Measurements from ENCODE around the gene UBTD1. TPM values are rescaled to one million over a fixed set of nuclear protein-coding genes. Genes with fewer than 3 reads are reported as not detected.
A peak's percentile ranks its signal among the peaks of the same experiment; 100 is the strongest.

Gene UBTD1
- polyA plus RNA-seq, 1 donor = 4.1 TPM

- Histone ChIP-seq H3K27ac (ENCODE audit: low read length) (no peak overlapping the region), H3K9me3 (ENCODE audit: control insufficient read depth, low read depth, low read length) (no peaks in the 10 kb centered on the region), H3K27me3 (ENCODE audit: control insufficient read depth, insufficient read depth, low read length) (no peaks in the 10 kb centered on the region), H3K4me1 (ENCODE audit: control insufficient read depth, insufficient read depth, low read length) (no peaks in the 10 kb centered on the region), H3K4me3 (ENCODE audit: low read length) (no peak overlapping the region), H3K36me3 (ENCODE audit: control insufficient read depth, insufficient read depth, low read length) (no peaks in the 10 kb centered on the region)
- DNase-seq = no peak
- WGBS (ENCODE audit: insufficient coverage, low lambda C conversion rate) = 94% methylated on average over 3 of the region's 4 CpGs
These were observed 64.6 kb downstream of the UBTD1 start for GRCh38 chr10:97563337-97563736.

GRCh38 chr10:97564776-97565175, 66.1 kb downstream of the UBTD1 start:
- H3K4me3 ChIP-seq (ENCODE audit: low read length) = no peak overlapping the region
- no peaks in the 10 kb centered on the region for H3K27me3 ChIP-seq (ENCODE audit: control insufficient read depth, insufficient read depth, low read length)
- 76% methylated on average over 3 of the region's 4 CpGs for WGBS (ENCODE audit: insufficient coverage, low lambda C conversion rate)
- H3K4me1 ChIP-seq (ENCODE audit: control insufficient read depth, insufficient read depth, low read length) = no peaks in the 10 kb centered on the region
- DNase-seq = no peak
- H3K27ac ChIP-seq (ENCODE audit: low read length) = no peak overlapping the region
- no peaks in the 10 kb centered on the region for H3K9me3 ChIP-seq (ENCODE audit: control insufficient read depth, low read depth, low read length)
- no peaks in the 10 kb centered on the region for H3K36me3 ChIP-seq (ENCODE audit: control insufficient read depth, insufficient read depth, low read length)

GRCh38 chr10:97566336-97566996, 67.7 kb downstream of the UBTD1 start:
- Histone ChIP-seq H3K4me3 (ENCODE audit: low read length) (no peak overlapping the region), H3K9me3 (ENCODE audit: control insufficient read depth, low read depth, low read length) (no peaks in the 10 kb centered on the region), H3K36me3 (ENCODE audit: control insufficient read depth, insufficient read depth, low read length) (no peaks in the 10 kb centered on the region), H3K27ac (ENCODE audit: low read length) (no peak overlapping the region), H3K4me1 (ENCODE audit: control insufficient read depth, insufficient read depth, low read length) (no peaks in the 10 kb centered on the region), H3K27me3 (ENCODE audit: control insufficient read depth, insufficient read depth, low read length) (no peaks in the 10 kb centered on the region)
- DNase-seq = no peak
- WGBS (ENCODE audit: insufficient coverage, low lambda C conversion rate) = no CpG with 5 or more reads among the region's 2 CpGs

DNA sequence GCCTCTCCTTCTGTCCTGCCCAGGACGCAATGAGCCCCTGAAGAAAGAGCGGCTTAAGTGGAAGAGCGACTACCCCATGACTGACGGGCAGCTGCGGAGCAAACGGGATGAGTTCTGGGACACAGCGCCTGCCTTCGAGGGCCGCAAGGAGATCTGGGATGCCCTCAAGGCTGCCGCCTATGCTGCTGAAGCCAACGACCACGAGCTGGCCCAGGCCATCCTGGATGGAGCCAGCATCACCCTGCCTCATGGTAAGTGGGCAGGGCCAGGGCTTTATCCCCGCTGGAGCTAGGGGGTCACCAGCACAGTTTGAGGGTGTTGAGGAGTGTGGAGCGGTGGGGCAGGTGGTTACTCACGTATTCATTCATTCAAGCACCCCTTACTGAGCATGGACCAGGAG, 69.2 kb downstream of the UBTD1 start:
- Histone ChIP-seq H3K9me3 (ENCODE audit: control insufficient read depth, low read depth, low read length) (no peaks in the 10 kb centered on the region), H3K36me3 (ENCODE audit: control insufficient read depth, insufficient read depth, low read length) (no peaks in the 10 kb centered on the region), H3K27me3 (ENCODE audit: control insufficient read depth, insufficient read depth, low read length) (no peaks in the 10 kb centered on the region), H3K27ac (ENCODE audit: low read length) (no peak overlapping the region), H3K4me1 (ENCODE audit: control insufficient read depth, insufficient read depth, low read length) (peaks cover 5% of the 10 kb centered on the region), H3K4me3 (ENCODE audit: low read length) (no peak overlapping the region)
- DNase-seq = no peak
- no CpG with 5 or more reads among the region's 15 CpGs for WGBS (ENCODE audit: insufficient coverage, low lambda C conversion rate)

- Histone ChIP-seq H3K4me1 (ENCODE audit: control insufficient read depth, insufficient read depth, low read length) (peaks cover 5% of the 10 kb centered on the region), H3K36me3 (ENCODE audit: control insufficient read depth, insufficient read depth, low read length) (no peaks in the 10 kb centered on the region), H3K9me3 (ENCODE audit: control insufficient read depth, low read depth, low read length) (no peaks in the 10 kb centered on the region), H3K27ac (ENCODE audit: low read length) (no peak overlapping the region), H3K27me3 (ENCODE audit: control insufficient read depth, insufficient read depth, low read length) (no peaks in the 10 kb centered on the region), H3K4me3 (ENCODE audit: low read length) (no peak overlapping the region)
- no peak for DNase-seq
- no CpG with 5 or more reads among the region's 33 CpGs for WGBS (ENCODE audit: insufficient coverage, low lambda C conversion rate)
These were observed 71.5 kb downstream of the UBTD1 start for GRCh38 chr10:97570146-97570788.

DNA sequence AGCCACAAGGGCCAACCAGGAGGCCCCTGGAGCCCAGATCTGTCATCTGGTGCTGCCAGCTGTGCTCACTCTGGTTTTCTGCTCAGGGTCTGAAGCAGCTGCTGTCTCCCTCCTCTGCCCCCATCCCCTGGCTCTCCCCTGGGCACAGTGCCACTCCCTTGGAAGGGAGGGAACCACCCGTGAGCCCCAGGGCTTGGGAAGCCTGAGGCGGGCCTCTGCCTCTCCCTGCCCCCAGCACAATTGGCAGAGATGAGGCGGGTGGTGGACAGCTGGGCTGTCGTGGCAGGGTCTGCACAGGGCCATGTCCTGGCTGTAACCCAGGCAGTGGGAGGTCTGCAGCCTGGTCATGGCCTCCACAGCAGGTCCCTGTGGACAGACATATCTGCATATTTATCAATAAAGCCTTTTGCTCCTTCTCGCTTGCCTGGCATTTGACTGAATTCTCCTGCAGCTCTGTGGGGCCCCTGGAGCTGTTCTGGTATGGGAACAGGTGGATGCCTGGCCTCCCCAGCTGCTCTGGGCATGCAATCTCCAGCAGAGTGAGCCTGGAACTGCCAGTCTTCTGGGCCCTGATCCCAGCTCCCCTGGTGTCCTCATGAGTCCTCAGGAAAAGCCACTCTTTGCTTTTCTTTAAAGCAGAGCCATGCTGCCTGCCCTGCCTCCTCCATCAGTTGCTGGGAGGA, 72.2 kb downstream of the UBTD1 start:
- H3K9me3 ChIP-seq (ENCODE audit: control insufficient read depth, low read depth, low read length) = no peaks in the 10 kb centered on the region
- no peak overlapping the region for H3K27ac ChIP-seq (ENCODE audit: low read length)
- WGBS (ENCODE audit: insufficient coverage, low lambda C conversion rate) = no CpG with 5 or more reads among the region's 5 CpGs

DNA sequence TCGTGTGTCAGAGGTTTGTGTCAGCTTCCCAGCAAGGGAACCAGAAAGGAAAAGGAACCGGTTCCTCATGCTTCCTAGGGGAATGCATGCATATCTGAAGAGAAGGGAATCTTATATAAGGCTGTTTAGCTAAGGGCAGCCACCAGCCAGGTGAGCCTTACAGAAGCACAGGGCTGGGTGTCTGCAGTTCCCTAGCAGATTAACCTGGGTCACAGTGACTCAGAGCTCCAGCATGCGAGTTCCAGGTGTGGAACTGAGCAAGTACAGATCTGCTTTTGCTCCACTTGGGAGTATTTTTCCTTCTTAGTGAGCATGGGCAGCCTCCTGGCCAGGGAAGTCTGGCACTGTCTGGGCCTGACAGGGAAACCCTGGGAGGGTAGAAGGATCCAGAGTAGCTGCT, 72.9 kb downstream of the UBTD1 start:
- no CpG with 5 or more reads among the region's 3 CpGs for WGBS (ENCODE audit: insufficient coverage, low lambda C conversion rate)
- DNase-seq = peak; percentile 27 to 49
- no peak overlapping the region for H3K27ac ChIP-seq (ENCODE audit: low read length)

More for the DNA sequence above, 72.2 kb downstream of the UBTD1 start:
- Histone ChIP-seq H3K4me3 (ENCODE audit: low read length) (no peak overlapping the region), H3K4me1 (ENCODE audit: control insufficient read depth, insufficient read depth, low read length) (peaks cover 5% of the 10 kb centered on the region), H3K36me3 (ENCODE audit: control insufficient read depth, insufficient read depth, low read length) (no peaks in the 10 kb centered on the region), H3K27me3 (ENCODE audit: control insufficient read depth, insufficient read depth, low read length) (no peaks in the 10 kb centered on the region)
- DNase-seq = no peak

DNA sequence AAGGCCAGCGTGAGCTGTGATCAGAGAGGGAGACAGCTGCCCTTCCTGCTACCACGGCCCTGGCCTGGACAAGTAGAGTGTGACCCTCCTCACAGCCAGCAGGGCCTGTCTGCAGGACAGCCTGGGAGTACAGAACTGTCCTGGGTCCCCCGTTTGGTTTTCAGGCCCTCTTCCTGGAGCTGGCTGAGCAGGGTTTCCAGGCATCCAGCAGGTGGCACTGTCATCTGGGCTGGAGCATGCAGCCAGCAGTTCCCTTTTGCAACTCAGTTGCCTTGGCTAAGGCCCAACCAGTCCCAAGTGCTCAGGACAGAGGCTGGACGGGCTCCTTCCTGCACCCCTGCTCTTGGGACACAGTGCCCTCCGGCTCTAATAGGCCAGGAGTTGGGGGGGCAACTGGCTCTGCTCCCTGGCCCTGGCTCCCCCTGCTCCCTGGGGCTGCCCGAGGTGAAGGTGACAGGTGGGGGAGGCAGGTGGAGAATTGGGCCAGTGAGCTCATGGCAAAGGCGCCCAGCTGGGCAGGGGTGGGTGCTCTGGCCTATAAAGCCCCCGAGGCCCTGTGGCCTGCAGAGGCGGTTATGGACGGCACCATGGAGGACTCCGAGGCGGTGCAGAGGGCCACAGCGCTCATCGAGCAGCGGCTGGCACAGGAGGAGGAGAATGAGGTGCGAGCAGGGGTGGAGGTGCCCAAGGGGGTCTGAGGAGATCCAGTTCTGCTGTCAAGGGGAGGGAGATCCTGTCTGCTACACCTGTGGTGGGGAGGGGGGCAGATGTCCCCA, 73.7 kb downstream of the UBTD1 start, which contains the start of gene ANKRD2:
ANKRD2 (plus strand) TSS at position 566 of the 776 bp plus-strand sequence; CDS start at position 576, 10 bp downstream.
- no CpG with 5 or more reads among the region's 16 CpGs for WGBS (ENCODE audit: insufficient coverage, low lambda C conversion rate)
- peak; percentile 69 for DNase-seq

More for the DNA sequence above, 72.9 kb downstream of the UBTD1 start:
- Histone ChIP-seq H3K4me3 (ENCODE audit: low read length) (no peak overlapping the region), H3K9me3 (ENCODE audit: control insufficient read depth, low read depth, low read length) (no peaks in the 10 kb centered on the region), H3K36me3 (ENCODE audit: control insufficient read depth, insufficient read depth, low read length) (no peaks in the 10 kb centered on the region), H3K4me1 (ENCODE audit: control insufficient read depth, insufficient read depth, low read length) (peaks cover 5% of the 10 kb centered on the region), H3K27me3 (ENCODE audit: control insufficient read depth, insufficient read depth, low read length) (no peaks in the 10 kb centered on the region)

DNA sequence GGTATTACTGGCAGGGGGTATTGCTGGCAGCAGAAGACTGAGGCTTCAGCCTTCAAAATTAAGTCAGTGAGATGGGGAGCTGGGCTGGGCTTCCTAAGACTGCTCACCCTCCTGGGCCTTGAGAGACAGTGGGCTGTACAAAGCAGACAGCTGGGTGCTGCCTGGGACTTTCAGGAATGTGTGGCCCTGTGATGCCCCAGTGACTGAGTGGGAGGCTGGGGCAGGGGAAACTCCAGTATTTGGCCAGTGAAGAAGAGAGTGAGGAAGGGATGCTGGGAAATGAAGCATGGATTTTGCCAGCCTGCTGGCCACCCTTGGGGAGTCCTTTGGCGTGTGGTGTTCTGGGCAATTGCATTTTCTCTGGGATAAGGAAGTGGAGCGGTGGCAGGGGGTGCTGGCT, 74.3 kb downstream of the UBTD1 start:
- Histone ChIP-seq H3K4me3 (ENCODE audit: low read length) (no peak overlapping the region), H3K4me1 (ENCODE audit: control insufficient read depth, insufficient read depth, low read length) (peaks cover 5% of the 10 kb centered on the region), H3K27me3 (ENCODE audit: control insufficient read depth, insufficient read depth, low read length) (peaks cover 3% of the 10 kb centered on the region), H3K9me3 (ENCODE audit: control insufficient read depth, low read depth, low read length) (no peaks in the 10 kb centered on the region), H3K36me3 (ENCODE audit: control insufficient read depth, insufficient read depth, low read length) (no peaks in the 10 kb centered on the region), H3K27ac (ENCODE audit: low read length) (no peak overlapping the region)
- WGBS (ENCODE audit: insufficient coverage, low lambda C conversion rate) = no CpG with 5 or more reads among the region's 2 CpGs
- DNase-seq = no peak

More for the DNA sequence above, 73.7 kb downstream of the UBTD1 start, which contains the start of gene ANKRD2:
- H3K36me3 ChIP-seq (ENCODE audit: control insufficient read depth, insufficient read depth, low read length) = no peaks in the 10 kb centered on the region
- H3K4me1 ChIP-seq (ENCODE audit: control insufficient read depth, insufficient read depth, low read length) = peaks cover 5% of the 10 kb centered on the region
- H3K9me3 ChIP-seq (ENCODE audit: control insufficient read depth, low read depth, low read length) = no peaks in the 10 kb centered on the region
- H3K27ac ChIP-seq (ENCODE audit: low read length) = no peak within 1 kb of the TSS
- no peaks in the 10 kb centered on the region for H3K27me3 ChIP-seq (ENCODE audit: control insufficient read depth, insufficient read depth, low read length)
- no peak within 1 kb of the TSS for H3K4me3 ChIP-seq (ENCODE audit: low read length)

- Histone ChIP-seq H3K4me3 (ENCODE audit: low read length) (no peak overlapping the region), H3K36me3 (ENCODE audit: control insufficient read depth, insufficient read depth, low read length) (no peaks in the 10 kb centered on the region), H3K9me3 (ENCODE audit: control insufficient read depth, low read depth, low read length) (no peaks in the 10 kb centered on the region), H3K4me1 (ENCODE audit: control insufficient read depth, insufficient read depth, low read length) (peaks cover 5% of the 10 kb centered on the region), H3K27me3 (ENCODE audit: control insufficient read depth, insufficient read depth, low read length) (peaks cover 9% of the 10 kb centered on the region), H3K27ac (ENCODE audit: low read length) (no peak overlapping the region)
- WGBS (ENCODE audit: insufficient coverage, low lambda C conversion rate) = no CpG with 5 or more reads among the region's 2 CpGs
- DNase-seq = no peak
These were observed 74.9 kb downstream of the UBTD1 start for GRCh38 chr10:97573672-97574071.
